ENCODE results near the gene PACRG. TPM values are rescaled to one million over a fixed set of nuclear protein-coding genes. Genes with fewer than 3 reads are reported as not detected.
"Not testable (repeated sequence)": the region's sequence is repeated elsewhere in the genome, so short reads cannot be mapped to it uniquely, and the experiment has no call there.

PACRG gene
- total RNA-seq, 1 donor from 2014 or later: 14.1 TPM

DNA sequence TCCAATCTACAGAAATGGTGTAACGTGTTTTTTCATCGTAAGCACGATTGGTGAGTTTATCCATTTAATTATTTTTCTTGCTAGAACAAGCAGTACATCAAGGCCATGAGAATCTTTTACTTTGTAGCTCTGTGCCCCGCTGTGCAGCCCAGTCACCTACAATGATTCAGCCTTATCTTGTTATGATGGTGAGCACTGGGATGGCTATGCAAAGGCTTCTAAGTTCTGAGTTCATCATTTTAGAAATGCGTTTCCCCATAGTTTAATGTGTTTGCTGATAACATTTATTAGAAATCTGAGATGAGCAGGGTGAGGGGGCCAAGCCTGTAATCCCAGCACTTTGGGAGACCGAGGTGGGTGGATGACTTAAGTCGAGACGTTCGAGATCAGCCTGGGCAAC, 575.0 kb downstream of the PACRG start:
- intact Hi-C loops (cut with DNase I): loop anchor here (5.0 kb wide), 1 partner anchor 35 kb away; no protein-coding TSS in a partner anchor
- no peak for DNase-seq (ENCODE audit: low spot score)

DNA sequence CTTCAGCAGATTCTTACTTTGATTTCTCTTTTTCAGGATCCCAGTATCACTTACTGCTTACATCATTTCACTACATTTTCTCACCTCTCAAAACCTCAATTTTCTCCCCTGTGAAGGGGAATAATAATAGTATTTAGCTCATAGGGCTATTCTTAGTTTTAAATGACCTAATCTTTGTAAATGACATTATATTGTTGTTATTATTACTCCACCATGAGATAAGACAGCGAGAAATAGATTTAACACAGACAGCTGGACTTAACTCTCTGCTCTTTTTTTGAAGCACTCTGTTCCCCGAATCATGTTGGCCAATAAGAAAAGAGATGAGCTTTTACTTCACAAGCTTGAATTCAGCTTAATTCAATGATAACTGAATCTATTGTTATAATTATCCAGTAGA, 578.2 kb downstream of the PACRG start:
- DNase-seq (ENCODE audit: low spot score): no peak
- intact Hi-C loops (cut with DNase I): no loop called here

DNA sequence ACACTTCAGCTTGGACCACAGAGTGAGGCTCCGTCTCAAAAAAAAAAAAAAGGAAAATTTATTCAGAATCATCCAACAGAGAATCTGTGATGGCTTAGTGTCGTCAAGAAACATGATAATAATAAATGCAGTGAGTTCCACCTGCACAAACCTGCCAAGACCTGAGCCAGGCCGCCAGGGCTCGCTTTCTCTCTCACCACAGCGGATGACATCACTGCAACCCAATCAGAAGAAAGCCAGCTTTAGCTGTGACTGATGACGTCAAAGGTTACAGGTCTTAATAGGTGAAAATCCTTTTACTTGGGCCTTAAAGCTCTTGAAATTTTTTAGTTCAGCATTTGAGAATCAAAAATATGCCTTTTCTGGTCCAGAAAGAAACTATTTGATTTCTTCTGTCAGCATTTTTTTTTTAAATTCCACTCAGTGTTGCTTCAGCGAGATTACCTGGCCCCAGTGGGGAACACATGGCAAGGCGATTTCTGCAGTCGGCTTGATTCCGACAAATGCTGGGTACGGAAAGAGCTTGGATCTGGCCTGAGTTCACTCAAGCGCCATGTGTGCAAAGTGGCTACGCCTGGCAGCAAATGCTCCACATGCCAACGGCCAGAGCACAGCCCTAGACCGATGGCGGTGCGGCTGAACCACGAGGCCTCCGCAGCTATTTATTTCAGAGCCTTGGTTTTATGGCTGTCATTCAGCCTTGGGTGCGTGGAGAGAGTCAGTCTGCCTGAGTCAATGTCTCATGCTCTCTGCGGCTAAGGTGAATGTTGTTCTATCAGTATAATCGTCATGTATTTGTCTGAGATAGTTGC, 581.1 kb downstream of the PACRG start:
- intact Hi-C loops (cut with DNase I): no loop called here
- no peak for DNase-seq (ENCODE audit: low spot score)

DNA sequence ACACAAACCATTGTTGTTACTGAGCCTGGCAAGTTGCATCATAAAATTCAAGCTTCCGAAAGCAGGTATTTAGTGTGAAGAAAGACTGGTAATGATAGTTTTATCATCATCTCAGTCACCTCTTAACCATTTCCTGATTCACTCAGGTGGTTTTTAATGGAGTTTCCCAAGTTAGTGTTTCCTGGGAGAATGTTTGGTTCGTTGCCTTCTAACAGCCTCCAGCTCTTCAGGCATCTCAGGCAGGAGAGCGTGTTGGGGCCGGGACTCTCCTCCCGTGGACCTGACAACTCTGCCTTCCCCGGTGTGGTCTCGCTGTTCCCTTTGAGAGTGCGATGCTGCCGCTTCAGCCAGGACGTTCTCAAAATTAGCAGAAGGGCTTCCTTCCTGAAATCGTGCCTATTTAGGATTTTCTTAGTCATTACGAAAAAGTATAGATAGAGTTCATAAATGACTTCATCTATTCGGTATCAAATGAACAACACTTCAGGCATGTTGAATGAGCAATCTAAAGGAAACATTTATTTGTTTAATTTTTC, 581.8 kb downstream of the PACRG start:
- intact Hi-C loops (cut with DNase I): no loop called here

DNA sequence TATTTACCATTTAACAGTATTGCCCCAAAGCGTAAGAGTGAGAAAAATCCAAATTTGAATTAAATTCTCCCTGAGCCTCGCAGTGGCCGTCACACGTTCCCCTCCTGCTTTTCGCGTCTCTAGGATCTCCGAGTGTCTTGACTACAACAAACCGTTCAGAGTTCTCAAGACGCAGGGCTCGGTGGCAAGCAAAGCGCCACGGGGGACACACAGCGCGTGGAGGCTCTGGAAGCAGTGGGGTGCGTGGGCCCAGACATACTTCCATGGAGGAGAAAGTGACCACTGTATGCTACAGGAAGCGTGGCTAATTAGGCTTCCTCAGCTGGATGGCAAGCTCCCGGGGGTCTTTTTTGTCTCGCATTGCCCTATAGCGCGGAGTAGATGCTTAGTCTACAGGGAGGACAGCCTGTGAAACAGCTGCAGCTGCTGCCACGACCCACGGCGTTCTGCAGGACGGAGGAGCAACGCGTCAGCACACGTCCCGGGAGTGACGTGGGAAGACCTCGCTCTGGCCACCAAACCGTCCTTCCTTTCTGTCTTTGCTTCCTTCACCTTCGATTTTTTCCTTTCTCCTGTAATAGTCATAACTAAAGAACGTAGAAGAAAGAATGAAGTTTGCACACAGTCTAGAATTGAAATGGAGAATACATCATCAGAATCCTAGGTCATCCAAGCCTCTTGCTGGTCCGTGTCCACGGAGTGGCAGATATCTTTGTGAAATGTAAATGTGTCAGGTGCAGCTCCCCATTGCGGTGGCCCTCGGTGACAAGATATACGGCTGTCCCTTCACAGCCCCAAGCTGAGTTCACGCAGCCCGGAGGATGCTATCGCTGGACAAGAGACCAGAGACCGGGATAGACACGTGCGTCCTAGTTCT, 582.6 kb downstream of the PACRG start:
- intact Hi-C loops (cut with DNase I): no loop called here

More for the DNA sequence above, 581.8 kb downstream of the PACRG start:
- no peak for DNase-seq (ENCODE audit: low spot score)

DNA sequence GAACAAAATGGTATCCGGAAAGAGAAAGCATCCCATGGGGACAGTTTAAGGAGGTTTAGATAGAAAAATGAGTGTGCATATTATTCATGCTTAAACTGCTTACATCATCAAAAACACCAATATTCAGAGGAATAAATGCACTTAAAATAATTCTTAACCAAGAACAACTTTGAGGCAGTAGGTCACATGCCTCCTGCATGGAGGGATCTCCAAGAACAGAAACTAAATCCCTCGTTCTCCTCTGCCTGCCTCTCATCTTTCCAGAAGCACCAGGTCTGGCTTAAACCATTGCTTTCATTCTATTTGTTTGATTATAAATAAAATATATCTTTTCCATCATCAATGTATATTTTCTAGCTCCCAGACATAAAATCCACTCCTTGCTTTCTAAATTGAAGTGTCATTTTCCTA, 583.2 kb downstream of the PACRG start:
- DNase-seq (ENCODE audit: low spot score): no peak
- intact Hi-C loops (cut with DNase I): no loop called here

More for the DNA sequence above, 582.6 kb downstream of the PACRG start:
- no peak for DNase-seq (ENCODE audit: low spot score)

DNA sequence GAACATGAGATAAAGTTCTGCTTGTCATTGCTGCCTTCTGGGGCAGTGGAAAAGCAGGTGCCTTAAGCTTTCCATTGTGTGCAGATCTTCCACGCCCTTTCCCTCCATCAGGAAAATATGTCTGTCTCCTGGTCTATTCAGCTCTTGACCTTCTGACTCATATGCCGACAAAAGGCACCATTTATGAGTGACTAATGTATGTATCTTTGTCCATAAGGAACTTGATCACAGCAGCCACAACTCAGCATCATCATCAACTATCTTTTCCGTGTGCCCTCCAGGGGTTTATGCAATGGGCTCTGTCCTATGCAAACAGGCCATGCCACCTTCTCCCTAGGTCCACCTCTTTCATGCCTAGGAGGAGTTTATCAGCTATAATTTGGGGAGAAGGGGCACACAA, 584.1 kb downstream of the PACRG start:
- DNase-seq (ENCODE audit: low spot score): no peak
- intact Hi-C loops (cut with DNase I): no loop called here

DNA sequence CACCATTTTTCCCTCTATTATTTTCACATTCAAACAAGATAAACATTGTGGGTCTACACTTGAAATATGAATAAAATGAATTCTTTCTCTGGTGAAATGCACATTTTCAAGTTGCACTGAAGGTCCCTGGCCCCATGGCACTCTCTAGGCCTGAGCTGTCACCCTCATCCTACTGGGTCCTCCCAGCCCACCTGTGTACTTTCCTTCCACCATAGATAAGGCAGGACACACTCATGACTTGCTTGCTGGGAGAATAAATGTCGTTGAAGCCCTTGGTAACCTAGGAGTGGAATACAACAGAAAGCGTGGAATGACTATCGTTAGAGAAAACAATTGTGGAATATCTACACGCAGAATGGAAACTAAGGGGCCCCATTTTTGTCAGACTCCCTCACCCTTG, 585.8 kb downstream of the PACRG start:
- intact Hi-C loops (cut with DNase I): no loop called here
- no peak for DNase-seq (ENCODE audit: low spot score)

DNA sequence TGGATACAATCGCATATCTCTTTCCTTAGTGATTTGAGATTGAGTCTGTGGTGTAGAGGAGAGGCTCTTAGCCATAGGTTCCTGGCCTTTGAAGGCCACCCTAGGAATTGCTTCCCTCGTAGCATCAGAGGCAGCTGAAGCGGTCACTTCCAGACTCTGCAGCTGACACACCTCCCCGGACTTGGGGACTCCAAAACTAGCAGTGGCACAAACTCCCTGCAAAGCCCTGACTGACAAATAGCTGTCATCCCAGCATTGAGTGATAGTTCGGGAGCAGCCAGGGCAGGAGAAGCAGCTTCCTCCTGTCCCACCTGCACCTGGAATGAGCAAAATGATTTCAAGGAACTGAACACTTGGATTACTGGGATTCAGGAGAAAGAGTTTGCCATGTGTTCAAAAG, 586.2 kb downstream of the PACRG start:
- DNase-seq (ENCODE audit: low spot score): no peak
- intact Hi-C loops (cut with DNase I): no loop called here

DNA sequence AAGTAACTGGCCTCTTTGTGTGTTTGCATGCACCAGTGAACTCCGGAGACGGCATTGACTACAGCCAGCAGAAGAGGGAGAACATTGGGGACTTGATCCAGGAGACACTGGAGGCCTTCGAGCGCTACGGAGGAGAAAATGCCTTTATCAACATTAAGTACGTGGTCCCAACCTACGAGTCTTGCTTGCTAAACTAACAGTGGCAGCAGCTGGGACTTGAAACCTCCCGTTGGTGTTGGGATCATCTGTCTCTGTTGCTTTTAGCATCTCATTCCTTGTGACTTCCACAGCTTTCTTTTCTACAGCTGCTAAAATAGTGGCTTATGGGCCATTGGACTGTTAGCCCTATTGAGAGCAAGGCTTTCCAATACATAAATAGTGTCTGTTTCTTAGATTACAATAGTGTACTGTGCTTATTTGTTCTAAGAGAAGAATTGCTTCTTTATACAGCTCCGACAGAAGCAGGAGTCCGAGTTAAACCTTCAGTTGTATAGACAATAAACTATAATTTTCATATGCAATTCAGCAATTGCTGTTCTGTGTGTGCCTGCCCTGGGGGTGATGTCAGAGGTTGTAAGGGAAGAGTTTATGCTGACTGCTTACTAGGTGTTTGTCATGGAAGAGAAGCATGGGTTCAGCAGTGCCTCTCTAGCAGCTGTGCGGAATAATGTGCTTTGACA, 587.2 kb downstream of the PACRG start:
- DNase-seq (ENCODE audit: low spot score): no peak
- intact Hi-C loops (cut with DNase I): no loop called here

DNA sequence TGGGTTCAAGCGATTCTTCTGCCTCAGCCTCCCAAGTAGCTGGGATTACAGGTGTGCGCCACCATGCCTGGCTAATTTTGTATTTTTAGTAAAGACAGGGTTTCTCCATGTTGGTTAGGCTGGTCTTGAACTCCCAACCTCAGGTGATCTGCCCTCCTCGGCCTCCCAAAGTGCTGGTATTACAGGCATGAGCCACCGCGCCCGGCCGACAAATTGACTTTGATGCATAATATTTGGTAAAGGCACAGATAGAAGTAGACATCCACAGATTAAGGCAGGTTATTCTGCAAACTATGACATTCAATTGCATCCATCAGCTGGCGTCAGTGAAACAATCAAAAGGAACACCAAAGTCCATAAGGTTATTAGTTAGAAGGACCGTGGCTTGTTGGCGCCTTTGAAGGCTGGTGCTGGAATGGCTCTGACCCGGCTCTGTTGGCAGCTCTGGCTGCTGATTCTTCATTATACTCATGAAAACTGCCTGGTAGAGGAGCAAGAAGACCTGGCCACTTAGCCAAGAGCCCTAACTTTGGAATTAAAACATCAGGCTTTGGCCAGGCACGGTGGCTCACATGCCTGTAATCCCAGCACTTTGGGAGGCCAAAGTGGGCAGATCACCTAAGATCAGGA, 589.2 kb downstream of the PACRG start:
- intact Hi-C loops (cut with DNase I); DNase-seq (ENCODE audit: low spot score): not testable (repeated sequence)

DNA sequence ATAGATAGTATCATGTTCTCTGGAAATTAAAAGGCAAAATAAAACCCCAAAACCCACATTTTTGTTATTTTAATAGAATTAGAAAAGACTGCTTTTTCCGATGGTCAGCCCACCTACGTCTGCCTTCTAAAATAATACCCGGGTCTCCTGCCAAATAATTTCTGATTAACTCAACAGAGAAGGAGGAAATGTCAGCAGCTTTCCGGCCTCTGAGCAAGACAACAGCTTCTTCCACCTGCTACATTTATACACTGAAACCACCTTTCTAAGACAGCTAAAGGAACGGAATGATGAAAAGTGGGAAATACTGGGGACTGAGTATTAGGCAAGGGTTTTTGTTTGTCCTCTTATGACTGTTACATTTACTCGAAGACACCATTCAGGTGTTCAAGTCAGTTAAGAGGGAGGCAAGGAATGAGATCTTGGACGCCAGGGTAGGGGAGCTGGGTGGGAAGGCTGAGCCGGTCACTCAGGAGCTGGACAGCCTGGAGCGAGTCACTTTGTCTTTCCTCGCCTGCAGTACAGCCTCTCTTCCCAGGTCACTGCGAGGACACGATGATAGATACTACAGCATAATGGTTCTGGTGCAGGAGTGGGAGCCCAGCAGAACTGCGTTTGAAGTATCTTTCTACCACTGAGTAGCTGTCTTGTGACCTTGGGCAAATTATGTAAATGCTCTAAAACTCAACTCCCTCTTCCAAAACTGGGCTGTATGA, 590.5 kb downstream of the PACRG start:
- intact Hi-C loops (cut with DNase I): no loop called here

DNA sequence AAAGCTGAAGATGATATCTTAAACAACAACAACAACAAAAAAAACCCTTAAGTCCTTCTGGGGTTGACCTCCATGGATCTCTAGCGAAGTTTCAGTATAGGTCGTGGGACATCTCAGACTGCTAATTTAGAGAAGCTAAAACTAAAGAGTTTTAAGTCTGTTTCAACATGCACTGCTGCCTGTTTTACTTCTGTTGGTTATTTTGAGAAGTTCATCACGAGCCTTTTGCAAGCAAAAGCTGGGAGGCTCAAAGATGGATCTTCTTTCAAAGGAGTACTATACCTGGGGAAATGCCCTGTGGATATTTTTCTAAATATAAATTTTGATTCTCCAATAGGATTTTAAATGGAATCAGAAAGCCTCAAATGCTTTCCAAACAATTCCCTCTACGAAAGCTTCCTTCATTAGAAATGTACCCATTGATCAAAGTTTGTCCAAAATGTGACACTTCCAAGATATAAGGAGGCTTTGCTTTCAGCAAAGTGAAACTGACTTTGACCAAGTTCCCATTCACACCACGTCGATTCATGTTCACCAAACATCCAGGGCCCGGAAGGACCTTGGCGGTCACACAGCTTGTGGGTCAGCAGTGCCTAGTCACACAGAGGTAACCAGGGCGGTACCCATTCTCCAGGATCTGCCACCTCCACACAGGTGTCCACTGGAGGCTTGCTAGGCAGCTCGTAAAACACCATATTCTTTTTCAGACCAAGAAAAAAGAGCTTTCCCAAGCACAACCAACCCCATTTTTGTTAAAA, 592.0 kb downstream of the PACRG start:
- intact Hi-C loops (cut with DNase I): no loop called here
- DNase-seq (ENCODE audit: low spot score): no peak

More for the DNA sequence above, 590.5 kb downstream of the PACRG start:
- no peak for DNase-seq (ENCODE audit: low spot score)

DNA sequence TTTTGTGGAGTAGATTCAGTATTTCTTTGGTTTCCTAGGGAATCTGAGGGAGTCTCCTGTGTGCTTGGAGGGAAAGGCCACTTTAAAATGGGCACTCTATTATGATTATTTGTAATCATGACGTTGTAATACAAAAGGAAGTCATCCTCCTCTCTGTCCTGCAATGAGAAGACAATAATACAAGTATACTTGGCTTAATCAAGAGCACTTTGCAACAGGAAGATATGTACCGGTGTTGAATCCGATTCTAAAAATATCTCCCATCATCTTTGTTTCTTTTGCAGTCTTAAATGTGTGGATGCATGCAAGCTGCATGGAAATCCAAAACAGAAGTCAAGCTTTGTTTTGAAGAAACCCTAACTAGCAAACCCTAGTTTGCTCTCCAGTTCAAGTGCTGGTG, 592.6 kb downstream of the PACRG start:
- intact Hi-C loops (cut with DNase I): no loop called here
- DNase-seq (ENCODE audit: low spot score): no peak

DNA sequence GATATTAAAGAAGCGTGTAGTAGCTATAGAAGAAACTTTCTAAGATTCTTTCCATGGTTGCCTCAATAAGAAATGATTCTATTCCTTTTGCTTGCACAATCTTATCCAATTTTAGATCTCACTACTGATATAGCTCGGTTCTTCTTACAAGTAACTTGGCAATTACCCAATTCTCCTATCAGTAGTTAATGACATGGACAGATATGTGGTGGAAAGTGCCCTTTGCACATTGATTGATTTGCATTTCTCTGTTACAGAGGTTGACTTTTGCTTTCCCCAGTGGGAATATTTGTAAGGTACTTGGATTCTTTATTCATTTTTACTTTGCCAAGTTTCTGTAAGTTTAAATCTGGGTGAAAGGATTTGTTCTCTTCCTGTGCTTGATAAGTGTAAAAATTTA, 593.0 kb downstream of the PACRG start:
- no peak for DNase-seq (ENCODE audit: low spot score)
- intact Hi-C loops (cut with DNase I): no loop called here

DNA sequence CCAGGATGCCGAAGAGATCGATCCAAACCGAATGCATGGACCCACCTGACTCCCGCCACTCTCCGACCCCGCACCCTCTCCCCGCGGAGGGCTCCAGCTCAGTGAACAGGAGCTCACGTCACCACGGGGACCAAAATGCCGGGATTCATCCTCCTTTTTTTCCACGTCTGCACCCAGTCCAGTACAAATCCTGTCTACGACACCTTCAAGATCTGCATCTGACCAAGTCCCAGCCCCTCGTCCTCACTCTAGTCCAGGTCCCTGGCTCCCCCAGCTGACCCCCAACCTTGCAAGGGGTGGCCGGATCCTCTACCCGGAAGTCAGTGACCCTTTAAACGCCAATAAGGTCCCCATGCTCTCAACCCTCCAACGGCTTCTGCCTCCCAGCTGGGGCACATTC, 593.9 kb downstream of the PACRG start:
- intact Hi-C loops (cut with DNase I): no loop called here
- no peak for DNase-seq (ENCODE audit: low spot score)

DNA sequence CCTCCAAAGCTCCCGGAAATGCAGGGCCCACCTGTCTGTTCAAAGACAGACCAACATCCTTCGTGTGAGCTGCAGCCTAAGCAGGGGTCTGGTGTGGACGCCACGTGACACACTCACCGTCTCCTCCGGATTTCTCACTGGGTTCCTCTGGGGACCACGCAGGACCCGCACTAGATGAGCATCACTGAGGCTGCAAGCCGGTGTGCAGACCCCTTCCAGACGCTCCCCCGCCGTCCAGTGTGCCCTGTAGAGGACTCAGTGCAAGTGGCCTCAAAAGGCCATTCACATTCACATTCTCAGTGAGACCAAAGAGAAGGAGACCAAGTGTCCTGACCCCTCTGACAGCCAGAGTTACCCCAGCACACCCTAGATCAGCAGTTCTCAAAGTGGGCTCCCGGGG, 595.5 kb downstream of the PACRG start:
- intact Hi-C loops (cut with DNase I): no loop called here
- DNase-seq (ENCODE audit: low spot score): no peak

DNA sequence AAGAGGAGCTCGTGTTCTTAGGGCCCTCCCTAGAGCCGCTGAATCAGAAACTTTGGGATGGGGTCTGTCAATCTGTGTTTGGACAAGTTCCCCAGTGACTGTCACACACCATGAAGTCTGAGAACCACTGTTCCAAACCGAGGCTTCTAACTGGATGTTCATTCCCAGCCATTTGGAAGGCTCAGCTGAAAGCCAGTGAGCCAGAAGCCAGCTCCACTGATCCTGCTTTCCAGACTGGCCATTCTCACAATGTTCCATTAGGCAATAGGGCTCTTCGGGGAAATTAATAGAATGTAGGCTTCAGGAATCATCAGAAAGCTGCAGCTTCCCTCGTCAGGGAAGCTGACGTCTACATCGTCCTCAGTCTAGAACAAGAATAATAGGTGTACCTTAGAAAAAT, 595.9 kb downstream of the PACRG start:
- no peak for DNase-seq (ENCODE audit: low spot score)
- intact Hi-C loops (cut with DNase I): no loop called here

Data from cardiac septum (tissue), 1 donor.